Activated effector memory CD4-positive, alpha-beta T cell treated with anti-CD3 and anti-CD28 coated beads, Interleukin-2, amount 50 U/mL, for 16 hours (primary cell): Measurements from ENCODE around the gene PCSK4.
"Not testable (repeated sequence)": the region's sequence is repeated elsewhere in the genome, so short reads cannot be mapped to it uniquely, and the experiment has no call there.

Experiments
- DNase-seq: peaks from one replicate; pipeline ENCODE4 v3.0.0-alpha.2; 2020

PCSK4 gene

DNA sequence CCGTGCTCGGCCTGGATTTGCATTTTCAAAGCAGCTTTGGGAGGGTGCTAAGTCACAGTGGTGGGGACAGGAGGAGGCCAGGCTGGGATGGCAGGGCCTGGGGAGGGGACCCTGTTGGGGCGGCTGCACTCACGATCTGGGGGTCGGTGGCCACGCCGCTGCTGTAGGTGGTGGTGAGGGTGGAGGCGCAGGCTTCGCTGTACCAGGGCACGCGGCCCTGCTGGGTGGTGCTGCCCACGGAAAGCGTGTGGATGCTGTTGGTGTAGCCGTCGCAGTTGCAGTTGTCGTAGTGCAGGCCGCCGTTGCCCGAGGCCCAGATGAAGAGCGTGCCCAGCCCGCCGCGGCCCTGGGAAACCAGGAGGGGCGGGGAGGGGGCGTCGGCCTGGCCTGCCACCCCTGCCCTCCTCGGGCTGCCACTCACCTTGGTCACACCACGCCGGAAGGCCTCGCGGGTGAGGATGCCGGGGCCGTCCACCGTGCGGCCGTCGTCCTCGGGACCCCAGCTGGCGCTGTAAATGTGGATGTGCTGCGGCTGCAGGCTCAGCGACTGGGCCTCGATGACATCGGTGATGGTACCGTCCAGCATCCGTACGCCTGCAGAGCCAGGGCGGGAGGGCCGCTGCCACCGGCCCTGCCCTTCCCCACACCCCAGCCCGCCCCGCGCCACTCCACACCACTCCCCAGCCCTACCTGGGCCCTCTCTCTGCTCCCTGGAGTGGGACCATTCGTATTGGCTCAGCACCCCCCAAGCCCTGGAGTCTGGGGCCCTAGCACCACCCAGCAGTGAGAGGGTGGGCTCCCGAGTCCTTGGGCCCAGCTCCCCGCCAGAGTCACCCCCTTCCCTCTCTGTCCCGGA lies 3.2 kb downstream of the PCSK4 start:
- DNase-seq, result no peak

DNA sequence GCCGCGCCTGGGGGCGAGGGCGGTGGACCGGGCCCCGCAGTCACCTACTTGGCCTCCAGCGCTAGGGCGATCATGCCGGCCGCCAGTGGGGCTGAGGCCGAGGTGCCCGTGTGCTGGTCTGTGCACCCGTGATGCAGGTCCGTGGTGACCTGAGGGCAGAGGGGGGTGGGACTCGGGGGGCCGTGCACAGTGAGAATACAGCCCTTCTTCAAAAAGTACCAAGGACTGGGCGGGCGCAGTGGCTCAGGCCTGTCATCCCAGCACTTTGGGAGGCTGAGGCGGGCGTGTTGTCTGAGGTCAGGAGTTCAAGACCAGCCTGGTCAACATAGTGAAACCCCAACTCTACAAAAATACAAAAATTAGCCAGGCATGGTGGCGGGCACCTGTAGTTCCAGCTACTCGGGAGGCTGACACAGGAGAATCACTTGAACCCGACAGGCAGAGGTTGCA lies 6.1 kb downstream of the PCSK4 start:
- DNase-seq, result no peak

DNA sequence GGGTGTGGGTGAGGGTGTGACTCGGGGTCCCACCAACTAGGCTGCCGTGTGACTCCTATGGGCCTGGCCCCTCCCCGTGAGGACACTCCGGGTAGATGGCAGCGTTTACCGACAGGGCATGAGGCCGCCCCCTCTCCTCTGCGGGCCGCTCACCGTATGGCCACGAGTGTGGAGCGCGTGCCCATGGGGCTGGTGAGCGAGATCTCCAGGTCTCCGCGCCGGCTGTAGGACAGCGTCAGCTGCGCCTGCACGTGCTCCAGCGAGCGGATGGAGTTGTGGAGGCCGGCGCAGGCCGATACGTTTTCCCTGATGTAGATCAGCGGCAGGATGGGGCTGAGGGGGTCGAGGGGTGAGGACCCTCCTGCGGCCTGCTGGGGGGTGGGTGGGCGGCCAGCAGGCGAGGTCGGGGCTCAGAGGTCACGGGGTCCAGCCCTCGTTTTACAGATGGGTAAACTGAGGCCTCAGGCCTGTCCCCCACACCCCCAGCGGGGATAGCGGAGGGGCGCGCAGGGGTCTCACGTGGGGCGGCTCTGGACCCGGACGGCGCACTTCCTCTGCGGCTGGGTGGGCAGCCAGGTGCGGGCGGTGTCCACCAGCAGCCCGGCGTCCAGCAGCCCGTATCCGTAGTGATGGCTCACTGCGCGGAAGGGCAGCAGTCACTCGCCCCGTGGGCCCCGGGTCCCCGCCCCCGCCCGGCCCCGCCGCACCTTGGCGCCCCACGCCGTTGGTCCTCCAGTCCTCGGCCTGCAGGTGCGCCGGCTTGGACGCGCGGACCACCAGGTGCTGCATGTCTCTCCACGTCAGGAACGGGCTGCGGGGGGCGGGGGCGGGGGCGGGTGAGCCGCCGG lies 6.8 kb downstream of the PCSK4 start:
- DNase-seq, result no peak

DNA sequence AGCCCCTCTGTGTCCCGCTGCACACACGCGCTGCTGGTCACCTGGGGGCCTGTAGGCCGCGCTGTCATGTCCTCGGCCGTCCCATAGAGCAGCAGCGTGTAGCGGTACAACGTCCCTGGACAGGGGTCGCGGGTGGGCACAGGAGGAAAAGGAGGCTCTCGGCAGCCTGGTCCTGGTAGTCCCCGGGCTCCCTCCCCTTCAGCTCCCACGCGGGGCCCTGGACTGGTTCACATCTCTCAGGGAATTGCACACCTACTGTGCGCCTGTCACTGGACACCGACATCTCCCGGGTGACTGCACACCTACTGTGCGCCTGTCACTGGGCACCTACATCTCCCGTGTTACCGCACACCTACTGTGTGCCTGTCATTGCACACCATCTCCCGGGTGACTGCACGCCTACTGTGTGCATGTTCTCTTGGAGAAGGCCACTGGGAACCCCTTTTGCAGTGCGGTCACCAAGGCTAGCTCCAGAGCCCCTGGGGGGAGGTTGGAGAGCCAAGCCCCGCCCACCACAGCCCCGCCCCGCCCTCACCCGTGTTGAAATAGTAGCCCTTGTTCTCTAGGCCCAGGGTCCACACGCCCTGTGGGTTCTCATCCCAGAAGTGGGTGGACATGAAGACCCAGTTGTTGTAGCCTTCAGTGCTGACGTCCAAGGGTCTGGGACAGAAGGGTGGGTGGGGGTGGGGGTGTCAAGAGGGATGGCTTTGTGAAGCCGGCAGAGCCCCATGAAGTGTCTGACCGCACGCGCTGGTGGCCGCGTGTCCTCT lies 7.6 kb downstream of the PCSK4 start:
- DNase-seq, result peak; percentile 61

DNA sequence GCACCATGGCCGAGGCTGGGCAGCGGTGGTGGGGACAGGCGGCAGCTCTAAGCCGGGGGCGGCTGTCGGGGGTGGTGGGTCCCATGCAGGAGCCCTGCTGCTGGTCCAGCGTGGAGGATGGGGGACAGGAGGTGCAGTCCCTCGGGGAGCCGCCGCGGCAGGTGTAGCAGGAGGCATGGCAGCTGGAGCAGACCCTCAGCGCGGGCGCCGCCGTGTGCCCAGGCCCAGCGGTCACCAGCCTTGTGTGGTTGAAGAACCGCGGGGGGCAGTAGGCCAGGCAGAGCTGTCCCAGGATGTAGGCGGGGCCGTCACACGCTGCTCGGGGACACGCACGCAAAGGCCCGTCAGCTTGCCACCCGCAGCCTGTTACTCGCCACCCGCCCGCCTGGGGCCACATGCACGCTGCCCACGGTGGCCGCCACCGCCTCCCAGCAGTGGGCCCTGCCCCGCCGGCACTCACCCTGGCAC lies 8.2 kb downstream of the PCSK4 start:
- DNase-seq, result peak; percentile 61

DNA sequence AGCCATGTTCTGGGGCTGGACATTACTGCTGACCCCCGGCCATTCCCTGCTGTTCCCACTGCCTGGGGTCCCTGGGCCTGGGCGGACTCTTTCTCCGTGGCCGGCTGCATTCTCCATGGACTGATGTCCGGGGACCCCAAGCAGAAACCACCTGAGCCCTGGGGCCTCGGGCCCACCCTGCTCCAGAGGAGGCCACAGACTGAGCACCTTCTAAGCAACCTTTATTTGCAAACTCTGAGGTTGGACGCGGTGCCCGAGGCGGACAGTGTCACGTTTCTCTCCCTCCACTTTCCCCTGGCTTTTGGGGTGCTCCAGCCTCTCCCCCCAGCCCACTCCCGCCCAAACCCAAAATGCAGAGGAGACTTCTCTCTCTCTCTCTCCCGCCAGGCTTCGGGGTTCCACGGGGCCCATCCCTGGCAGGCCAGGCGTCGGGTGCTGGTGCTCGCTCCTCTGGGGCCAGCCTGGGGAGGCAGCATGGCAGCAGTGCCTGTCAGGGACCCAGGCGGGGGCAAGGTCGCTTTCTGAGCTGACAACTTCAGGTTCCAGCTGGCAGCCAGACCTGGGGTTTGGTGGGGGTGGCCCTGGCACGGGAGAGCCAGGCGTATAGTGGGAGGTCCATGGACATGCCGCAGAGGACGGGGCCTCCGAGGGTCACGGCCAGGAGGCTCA lies 8.8 kb downstream of the PCSK4 start:
- DNase-seq, result peak; percentile 62

DNA sequence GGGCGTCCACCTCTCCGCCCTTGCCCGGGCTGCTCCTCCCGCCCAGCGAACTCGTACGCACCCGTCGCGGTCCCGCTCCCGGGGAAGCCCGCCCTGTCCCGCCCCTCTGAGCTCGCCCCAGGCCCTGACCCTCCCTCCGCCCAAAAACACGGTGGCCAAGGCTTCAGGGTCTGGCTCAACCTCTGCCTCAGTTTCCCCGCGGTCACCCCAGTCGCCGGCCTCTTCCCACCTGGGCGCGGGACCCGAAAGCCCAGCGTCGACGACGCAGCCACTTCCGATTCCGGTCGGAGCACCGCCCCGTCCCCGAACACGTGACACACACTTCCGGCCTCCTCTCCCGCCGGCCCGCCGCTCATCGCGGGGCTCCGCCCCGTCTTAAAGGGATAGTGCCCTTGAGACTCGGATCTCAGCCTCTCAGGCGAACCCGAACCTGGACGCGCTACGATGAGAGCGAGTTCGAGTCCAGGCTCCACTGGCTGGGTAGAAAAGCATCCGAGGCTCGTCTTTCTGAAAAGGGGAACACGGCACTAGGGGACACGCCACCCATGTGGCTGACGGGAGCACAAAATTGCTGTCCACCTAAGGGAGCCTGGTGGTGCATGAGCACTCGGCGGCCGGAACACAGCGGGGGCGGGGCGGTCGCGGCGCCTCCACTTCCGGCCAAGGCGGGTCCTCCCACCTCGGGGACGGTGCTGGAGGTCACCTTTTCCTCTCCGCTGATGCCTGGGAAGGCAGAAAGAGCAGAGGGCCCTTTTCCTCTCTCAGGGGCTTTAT lies 11.0 kb downstream of the PCSK4 start, which contains the start of gene C19orf25:
Gene C19orf25, minus strand, starts transcription at position 282 of the 774 bp plus-strand sequence. CDS start 312 bp downstream, outside the sequence.
- DNase-seq, result peak; percentile 97

DNA sequence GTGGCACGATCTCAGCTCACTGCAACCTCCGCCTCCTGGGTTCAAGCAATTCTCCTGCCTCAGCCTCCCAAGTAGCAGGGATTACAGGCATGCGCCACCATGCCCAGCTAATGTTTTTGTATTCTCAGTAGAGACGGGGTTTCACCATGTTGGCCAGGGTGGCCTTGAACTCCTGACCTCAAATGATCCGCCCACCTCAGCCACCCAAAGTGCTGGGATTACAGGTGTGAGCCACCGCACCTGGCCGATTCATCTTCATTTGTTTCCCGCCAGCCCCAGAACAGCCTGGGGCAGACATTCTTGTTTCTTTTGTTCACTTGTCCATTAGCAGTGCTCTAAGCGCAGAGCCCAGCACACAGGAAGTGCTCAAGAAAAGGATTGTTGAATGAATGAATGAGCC lies 13.1 kb downstream of the PCSK4 start:
- DNase-seq, result not testable (repeated sequence)

DNA sequence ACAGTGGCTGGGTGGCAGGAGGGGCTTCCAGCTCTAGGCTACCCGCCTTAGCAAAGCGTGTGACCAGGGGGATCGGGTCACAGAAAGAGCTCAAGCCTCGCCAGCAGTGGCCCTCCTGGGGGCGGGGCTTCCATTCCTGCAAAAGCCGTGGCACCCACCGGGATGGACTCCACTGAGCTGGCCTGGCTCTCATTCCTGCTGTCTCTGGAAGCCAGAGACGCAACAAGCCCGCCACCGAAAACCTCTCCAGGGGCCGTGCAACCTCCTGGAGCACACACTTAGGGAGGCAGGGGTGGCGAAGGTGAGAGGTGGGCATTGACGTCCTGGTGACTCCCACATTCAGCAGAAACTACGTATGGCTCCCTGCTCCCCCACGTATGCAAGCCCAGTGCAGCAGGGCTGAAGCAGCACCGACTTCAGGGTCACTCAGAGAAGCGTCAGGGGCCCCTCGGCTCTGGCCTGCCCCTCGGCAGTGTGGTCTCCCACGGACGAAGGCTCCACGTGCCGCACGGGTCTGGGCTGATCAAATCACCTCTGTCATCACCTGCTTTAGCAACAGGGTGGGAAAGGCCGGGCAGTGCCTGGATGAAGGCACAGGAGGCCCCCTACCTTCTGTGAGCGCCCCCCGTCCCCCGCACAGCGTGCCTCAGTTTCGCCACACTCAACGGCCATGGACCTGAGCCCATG lies 14.3 kb downstream of the PCSK4 start:
- no peak for DNase-seq

DNA sequence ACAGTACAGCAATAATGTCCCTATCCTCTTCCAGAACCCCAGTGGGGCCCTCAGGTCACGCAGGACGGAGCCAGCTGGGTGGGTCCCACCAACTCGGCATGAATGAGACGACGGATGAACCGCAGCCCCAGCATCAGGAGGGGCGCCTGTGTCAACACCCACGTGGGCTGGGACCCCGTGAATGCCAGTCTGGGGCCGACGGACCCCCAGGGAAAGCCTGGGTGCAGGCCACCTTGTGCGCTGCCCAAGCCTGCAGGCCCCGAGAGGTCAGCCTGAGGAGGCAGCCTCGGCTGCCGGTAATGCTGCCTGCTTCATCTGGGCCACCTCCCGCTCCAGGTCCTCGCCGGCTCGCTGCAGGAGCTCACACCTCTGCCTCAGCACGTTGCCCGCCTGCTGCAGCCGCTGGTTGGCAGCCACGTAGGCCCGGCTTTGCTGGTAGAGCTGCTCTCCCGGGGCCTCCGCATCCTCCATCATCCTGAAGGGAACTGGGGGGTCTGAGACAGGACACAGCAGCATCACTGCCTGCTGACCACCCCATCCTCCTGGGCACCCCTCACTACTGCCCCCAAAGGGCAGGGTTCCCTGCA lies 15.3 kb downstream of the PCSK4 start:
- no peak for DNase-seq

DNA sequence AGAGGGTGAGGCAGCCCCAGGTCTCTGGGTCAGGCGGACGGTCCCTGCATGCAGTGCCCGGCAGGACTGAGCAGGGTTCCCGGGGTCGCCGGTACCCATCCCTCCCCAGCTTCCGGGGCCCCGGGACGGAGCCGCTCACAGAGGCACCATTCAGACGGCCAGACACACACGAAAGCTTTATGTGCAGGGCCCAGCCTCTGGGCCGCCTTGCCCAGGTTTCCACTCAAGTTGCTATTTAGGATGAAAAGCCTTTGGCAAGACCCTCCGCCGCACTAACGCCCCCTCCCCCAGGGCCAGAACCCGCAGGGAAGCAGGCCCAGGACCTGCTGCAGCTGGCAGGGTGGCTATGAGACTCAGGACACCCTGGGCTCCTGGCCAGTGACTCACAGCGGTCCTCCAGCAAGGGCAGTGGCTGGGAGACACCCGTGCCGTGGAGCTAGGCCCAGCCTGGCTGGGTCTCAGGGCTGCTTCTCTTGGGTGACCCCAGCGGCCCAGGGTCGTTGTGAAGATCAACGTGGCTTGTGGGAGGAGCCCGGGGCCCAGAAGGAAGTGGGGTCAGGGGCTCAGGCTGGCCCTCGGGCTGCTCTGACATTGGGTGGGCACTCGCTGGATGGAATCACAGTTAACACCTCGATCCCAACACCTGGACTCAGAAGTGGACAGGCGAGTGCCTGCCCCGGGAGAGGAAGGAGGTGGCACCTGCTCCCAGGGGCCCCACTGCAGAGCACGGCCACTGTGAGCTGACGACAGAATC lies 16.0 kb downstream of the PCSK4 start:
- no peak for DNase-seq

DNA sequence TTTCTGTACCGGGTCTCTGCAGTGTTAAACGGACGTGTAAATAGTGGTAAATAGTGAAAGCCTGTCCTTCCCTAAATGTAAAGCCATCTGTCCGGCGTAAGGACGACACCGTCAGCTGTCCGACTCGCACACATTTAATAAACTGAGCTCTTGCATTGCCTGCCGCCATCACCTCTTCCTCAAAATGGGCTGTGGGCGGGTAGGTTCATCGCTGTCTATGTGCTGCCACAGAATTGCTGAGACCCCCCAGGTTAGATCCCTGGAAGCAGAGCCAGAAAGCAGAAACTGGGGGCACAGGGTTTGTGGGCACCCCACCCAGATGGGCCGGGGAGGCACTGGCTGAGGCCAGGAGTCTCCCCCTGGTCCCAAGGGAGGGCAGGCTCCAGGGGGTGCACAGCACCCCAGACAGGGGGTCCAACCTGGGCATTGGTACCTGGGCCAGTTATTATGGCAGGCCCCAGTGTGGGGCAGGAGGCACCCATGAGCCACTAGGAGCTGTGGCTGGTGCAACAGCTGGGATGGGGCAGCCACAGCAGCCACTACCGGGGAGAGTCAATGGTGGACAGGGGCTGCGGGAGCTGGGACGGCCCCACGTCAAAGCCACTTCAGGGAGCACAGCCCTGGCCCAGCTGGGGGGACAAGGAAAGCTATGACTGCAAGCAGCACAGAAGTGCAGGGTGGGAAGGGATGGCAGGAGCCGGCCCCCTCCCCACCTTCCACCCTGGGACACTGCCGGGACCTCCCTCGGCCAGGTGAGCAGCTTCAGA lies 16.9 kb downstream of the PCSK4 start:
- DNase-seq, result no peak

DNA sequence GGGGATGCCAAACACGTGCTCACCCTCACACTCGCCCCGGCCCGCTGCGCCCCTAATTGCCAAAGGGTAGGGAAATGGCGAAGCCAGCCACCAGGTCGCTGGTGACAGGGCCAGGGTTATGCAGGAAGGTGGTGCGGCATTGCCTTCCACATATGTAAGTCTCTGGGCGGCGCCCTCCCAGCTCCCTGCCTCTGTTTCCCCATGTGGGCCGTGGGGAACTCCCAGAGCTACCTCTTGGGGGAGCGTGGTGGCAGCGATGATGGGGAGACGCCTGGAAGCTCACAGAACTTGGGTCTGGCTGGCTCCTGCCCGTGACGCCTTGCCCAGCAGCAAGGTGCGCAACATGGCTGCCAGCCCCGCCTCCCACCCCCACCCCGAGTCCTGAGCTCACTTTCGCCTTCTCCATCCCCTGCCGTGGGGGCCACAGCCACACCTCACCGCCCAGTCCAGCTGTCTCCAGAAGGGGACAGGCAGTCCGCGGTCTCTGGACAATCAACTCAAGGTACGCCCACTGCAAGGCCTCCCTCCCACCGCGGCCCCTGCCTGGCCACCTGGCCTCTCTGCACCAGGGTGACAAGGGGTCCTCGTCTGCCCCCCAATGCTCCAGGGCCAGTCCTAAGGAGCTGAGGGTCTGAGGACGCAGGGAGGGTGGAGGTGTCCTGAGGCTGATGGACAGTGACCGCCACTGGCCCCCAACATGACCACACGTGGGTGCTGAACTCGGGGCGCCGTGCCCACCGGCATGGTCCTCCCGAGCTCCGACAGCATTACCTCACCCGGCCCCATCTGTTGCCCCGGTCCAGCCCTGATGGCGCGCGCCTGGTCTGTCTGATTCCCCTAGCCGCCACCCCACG lies 17.7 kb downstream of the PCSK4 start:
- DNase-seq, result no peak

DNA sequence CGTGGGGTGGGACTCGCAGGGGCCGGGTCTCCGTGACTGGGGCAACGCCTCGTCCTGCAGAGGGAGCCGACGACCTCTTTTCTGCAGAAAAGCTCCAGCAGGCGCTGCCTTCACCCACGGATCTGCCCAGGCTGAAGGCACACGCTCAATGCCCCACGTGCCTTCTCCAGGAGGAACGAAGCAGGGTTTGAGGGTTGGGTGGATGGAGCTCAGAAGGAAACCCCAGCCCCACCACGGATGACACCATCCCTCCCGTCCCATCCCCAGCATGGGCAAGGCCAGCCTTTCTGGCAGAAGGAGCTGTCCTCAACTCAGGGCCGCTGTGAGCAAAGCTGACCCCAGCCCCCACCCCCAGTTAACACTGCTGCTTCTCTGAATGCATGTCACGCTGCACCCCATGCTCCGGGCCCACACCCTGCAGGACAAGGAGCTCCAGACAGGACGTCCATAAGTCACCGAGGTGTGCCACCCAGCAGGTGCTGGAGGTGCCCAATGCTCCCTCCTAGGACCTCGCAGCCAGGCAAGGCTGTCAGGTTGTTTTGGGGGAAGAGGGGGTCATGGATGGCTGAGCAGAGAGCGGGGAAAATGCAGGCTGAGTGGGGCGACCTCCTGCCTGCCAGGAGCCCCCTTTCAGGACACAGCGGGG lies 18.5 kb downstream of the PCSK4 start:
- DNase-seq, result no peak

DNA sequence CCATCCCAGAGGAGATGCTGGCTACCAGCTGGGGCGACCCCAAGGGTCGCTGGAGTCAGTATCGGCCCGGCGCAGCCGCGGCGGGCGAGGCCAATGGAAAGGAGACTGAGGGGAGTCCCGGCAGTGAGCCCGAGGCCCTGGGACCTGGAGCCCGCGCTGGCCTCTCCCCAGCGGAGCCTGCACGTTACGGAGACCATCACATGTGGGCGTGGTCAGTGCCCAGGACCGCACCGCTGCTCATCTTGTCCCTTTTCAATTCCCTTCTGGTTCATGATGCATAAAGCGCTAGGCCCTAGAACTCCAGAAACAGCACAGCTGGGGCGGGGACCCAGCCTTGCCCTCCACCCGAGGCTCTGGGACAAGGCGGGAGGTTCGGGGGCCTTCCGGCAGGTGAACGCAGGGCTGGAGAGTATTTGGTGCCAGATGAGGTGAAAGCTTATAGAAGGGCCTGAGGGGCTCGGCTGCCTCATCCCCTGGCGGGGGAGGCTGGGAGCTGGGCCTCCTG lies 19.1 kb downstream of the PCSK4 start:
- DNase-seq, result no peak

DNA sequence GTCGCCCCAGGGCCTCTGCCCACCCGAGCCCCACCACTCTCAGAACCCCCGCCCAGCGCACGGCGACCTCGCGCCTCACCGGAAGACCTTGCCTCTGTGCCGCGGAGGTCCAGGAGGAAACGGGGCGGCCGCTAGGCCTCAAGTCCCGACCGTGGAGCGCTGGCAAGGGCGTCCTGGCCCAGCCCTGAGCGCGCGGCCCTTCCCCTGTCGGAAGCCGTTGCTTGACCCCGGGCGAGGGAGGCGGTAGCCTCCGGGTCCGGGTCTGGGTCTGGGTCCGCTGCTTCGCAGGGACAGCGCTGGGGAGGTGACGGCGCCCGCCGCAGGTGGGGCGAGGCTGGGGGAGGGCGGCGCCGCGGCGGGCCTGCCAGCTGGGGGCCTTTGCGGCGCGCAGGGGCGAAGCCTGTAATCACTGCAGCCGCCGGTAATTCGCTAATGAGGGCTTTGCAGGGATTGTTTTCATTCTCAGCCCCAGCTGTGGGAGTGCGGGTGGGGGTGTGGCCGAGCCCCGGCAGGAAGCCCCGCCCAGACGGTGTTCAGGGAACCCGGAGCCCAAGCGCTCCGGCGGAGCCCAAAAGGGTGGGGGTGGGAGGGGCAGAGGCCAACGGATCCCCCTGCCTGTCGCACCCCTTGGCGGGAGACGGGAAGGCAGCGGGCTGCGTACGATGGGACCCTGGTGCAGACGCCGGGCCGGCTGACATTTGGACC lies 19.7 kb downstream of the PCSK4 start:
- DNase-seq, result peak; percentile 91

DNA sequence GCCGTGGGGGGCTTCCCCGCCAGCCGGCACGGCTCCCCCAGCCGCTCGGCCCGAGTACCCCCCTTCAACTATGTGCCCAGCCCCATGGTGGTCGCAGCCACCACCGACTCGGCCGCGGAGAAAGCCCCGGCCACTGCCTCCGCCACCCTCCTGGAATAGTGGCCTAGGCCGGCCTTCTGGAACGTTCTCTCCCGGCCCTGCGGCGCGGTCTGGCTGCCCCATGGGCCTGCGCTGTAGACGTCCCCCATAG lies 20.2 kb downstream of the PCSK4 start:
- DNase-seq, result no peak
